ENCODE results near the gene PSRC1. TPM values are rescaled to one million over a fixed set of nuclear protein-coding genes. Genes with fewer than 3 reads are reported as not detected.

PSRC1 gene
- total and polyA plus RNA-seq, 2 of the 8 experiments (the other 6 are each of a cell fraction or from before 2014, with no cell fraction given): 56.1 to 67.3 TPM

- no peak for DNase-seq (ENCODE audit: low read depth in 1 of 2, low spot score in 2 of 2)
- ChIA-PET CTCF (ENCODE audit: partially characterized antibody) (interaction anchor here (0.7 to 28.7 kb wide), 20 partner anchors 10 to 292 kb away, joined by 3 to 651 read pairs (median 3); partner anchors contain the start of genes SARS1 and SORT1), POLR2A (ENCODE audit: partially characterized antibody) (interaction anchor here (0.7 to 12.2 kb wide), 8 partner anchors 17 to 154 kb away, joined by 3 to 252 read pairs (median 5); partner anchors contain the start of genes PSRC1 and SARS1)
- H3K4me3 ChIP-seq (ENCODE audit: extremely low read depth in 1 of 4, insufficient read depth in 2 of 4, low read depth in 3 of 4, low read length in 4 of 4): peak overlapping the region in 1 of 4 experiments; percentile 19; a peak in 3 of 8 replicates
- no peak overlapping the region for H3K14ac ChIP-seq (ENCODE audit: insufficient read length)
- H3K4me1 ChIP-seq (replicated peaks in 1 of 4; ENCODE audit: control insufficient read depth in 3 of 4, insufficient read depth in 4 of 4, low read length in 3 of 4): peaks cover 5 to 35% (median 32%) of the 10 kb centered on the region in 4 experiments
- H2BK5ac ChIP-seq (ENCODE audit: low read depth, low read length): peak overlapping the region; percentile 40; the same call in 1 of the 2 replicates
- peak overlapping the region; percentile 92 for H2BK20ac ChIP-seq (ENCODE audit: low read length)
- peaks cover 0 to 35% of the 10 kb centered on the region in 2 experiments; a peak in 1 of 4 replicates for H3K79me2 ChIP-seq (ENCODE audit: control insufficient read depth in 1 of 2, insufficient read depth in 2 of 2, low read length in 2 of 2)
- WGBS, 2 experiments (ENCODE audit: extremely low coverage in 1 of 2, insufficient coverage in 1 of 2, insufficient read length in 1 of 2, insufficient replicate concordance in 2 of 2, low coverage in 1 of 2, low lambda C conversion rate in 2 of 2, missing lambda C conversion rate in 1 of 2): 69% methylated on average over 9 of the region's 9 CpGs; no CpG with 5 or more reads in 1 of the 2 experiments
- H4K8ac ChIP-seq (ENCODE audit: extremely low read depth, insufficient read depth, low read length): 0 out of 2 replicates have a peak overlapping the region, but pooled peaks have one; percentile 4
- peak in 1 of 2 experiments; percentile 1; a peak in 1 of 4 replicates for TF ChIP-seq RAD21 (IDR thresholded peaks at IDR 0.05 in 1 of 2, conservative IDR thresholded peaks at IDR 0.05 in 1 of 2; ENCODE audit: low read depth in 2 of 2, low read length in 2 of 2)
- TF ChIP-seq E2F6 (IDR thresholded peaks at IDR 0.05): peak; percentile 16; the same call in 1 of the 2 replicates
- no peak for TF ChIP-seq TBP (IDR thresholded peaks at IDR 0.05; ENCODE audit: low read depth, low read length)
- TF ChIP-seq TAF7 (optimal IDR thresholded peaks at IDR 0.05; ENCODE audit: borderline replicate concordance, low read depth, low read length): no peak
- TF ChIP-seq NRF1 (IDR thresholded peaks at IDR 0.05; ENCODE audit: low read depth, low read length): no peak
- H3K9me3 ChIP-seq (ENCODE audit: insufficient read depth in 2 of 2, low read depth in 1 of 2, low read length in 1 of 2): no peaks in the 10 kb centered on the region; a peak in 2 of 4 replicates
- H2BK12ac ChIP-seq (ENCODE audit: low read depth, low read length): peak overlapping the region; percentile 90; the same call in 1 of the 2 replicates
- peaks cover 0 to 10% (median 8%) of the 10 kb centered on the region in 4 experiments; a peak in 5 of 7 replicates for H3K27me3 ChIP-seq (replicated peaks in 1 of 4; ENCODE audit: control insufficient read depth in 3 of 4, extremely low read depth in 1 of 4, insufficient read depth in 3 of 4, low read length in 3 of 4)
- H3K36me3 ChIP-seq (ENCODE audit: control insufficient read depth in 2 of 4, insufficient read depth in 4 of 4, low read length in 3 of 4): peaks cover 0 to 9% (median 3%) of the 10 kb centered on the region in 4 experiments; a peak in 4 of 8 replicates
- peaks cover 3% of the 10 kb centered on the region; the same call in 1 of the 2 replicates for H3K23me2 ChIP-seq (ENCODE audit: low read depth, low read length)
- peak overlapping the region; percentile 32; the same call in 1 of the 2 replicates for H2BK15ac ChIP-seq (ENCODE audit: low read length)
- no peak overlapping the region for H3K56ac ChIP-seq (replicated peaks; ENCODE audit: insufficient read length, low read depth, low read length)
- no peak overlapping the region for H3K23ac ChIP-seq (ENCODE audit: insufficient read length)
- no peak overlapping the region for H2AFZ ChIP-seq (ENCODE audit: low read length)
- H4K20me1 ChIP-seq (replicated peaks in 1 of 2; ENCODE audit: control insufficient read depth in 1 of 2, insufficient read depth in 2 of 2, low read length in 2 of 2): peaks cover 3 to 7% of the 10 kb centered on the region in 2 experiments
- H3K4me2 ChIP-seq (ENCODE audit: insufficient read depth in 1 of 2, low read depth in 2 of 2, low read length in 2 of 2): peak overlapping the region; percentile 44 to 47
- no peak overlapping the region for H2BK120ac ChIP-seq (replicated peaks; ENCODE audit: low read depth, low read length)
- H4K5ac ChIP-seq (ENCODE audit: insufficient read length, low read depth, low read length): no peak overlapping the region
- H3K9ac ChIP-seq (replicated peaks in 1 of 4; ENCODE audit: extremely low read depth in 1 of 4, low read depth in 3 of 4, low read length in 3 of 4): no peak overlapping the region; a peak in 1 of 7 replicates
- H3K79me1 ChIP-seq (ENCODE audit: low read depth, low read length): peaks cover 13% of the 10 kb centered on the region; the same call in 1 of the 2 replicates
- H3K4ac ChIP-seq (replicated peaks; ENCODE audit: insufficient read length, low read depth, low read length): peak overlapping the region; percentile 11
- 0 out of 2 replicates have a peak overlapping the region, but pooled peaks have one; percentile 43 for H3K27ac ChIP-seq (ENCODE audit: low read depth, low read length)
- H3K18ac ChIP-seq (ENCODE audit: extremely low read depth, low read length): peak overlapping the region; percentile 78
- H2AK5ac ChIP-seq (ENCODE audit: low read depth, low read length): peak overlapping the region; percentile 60; the same call in 1 of the 2 replicates
- no peak for FAIRE-seq
- peak overlapping the region; percentile 18 for H4K91ac ChIP-seq (replicated peaks; ENCODE audit: insufficient read length, low read length)
Measured at GRCh38 chr1:109253803-109254620, 28.9 kb downstream of the PSRC1 start.
